GM10266 (cell line): ENCODE results near the gene KCTD2.
A peak's percentile ranks its signal among the peaks of the same experiment; 100 is the strongest.

ENCODE experiments used
- DNase-seq: peaks from one replicate; pipeline ENCODE4 v3.0.0; 2012; ENCODE audit errors: extremely low spot score
- TF ChIP-seq, protein P1 (sequence below): IDR thresholded peaks from 2 replicates; pipeline ENCODE4 v1.5.1; 2012; ENCODE audit warnings: mild to moderate bottlenecking, low read depth; ENCODE audit not compliant: control insufficient read depth, insufficient read depth; ENCODE audit errors: missing control alignments

KCTD2 gene

DNA sequence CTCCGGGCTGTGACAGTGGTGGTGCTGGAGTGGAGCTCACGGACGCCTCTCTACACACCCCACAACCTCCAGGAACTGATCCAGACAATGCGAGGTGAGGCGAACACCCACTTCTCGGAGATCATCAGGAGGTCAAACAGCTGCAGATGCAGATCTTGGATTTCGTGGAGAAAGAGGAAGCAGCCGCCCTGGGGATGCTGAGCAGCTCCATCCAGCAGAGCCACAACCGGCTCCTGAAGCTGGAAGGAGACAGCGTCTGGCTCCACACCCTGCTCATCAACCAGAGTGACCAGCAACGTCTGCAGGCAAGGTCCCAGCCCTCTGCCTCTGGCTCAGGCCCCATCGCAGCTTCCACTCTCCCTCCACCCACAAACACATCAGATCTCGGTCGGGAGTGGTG, 27.5 kb downstream of the KCTD2 start:
- no peak for DNase-seq
- TF ChIP-seq, protein P1, sequence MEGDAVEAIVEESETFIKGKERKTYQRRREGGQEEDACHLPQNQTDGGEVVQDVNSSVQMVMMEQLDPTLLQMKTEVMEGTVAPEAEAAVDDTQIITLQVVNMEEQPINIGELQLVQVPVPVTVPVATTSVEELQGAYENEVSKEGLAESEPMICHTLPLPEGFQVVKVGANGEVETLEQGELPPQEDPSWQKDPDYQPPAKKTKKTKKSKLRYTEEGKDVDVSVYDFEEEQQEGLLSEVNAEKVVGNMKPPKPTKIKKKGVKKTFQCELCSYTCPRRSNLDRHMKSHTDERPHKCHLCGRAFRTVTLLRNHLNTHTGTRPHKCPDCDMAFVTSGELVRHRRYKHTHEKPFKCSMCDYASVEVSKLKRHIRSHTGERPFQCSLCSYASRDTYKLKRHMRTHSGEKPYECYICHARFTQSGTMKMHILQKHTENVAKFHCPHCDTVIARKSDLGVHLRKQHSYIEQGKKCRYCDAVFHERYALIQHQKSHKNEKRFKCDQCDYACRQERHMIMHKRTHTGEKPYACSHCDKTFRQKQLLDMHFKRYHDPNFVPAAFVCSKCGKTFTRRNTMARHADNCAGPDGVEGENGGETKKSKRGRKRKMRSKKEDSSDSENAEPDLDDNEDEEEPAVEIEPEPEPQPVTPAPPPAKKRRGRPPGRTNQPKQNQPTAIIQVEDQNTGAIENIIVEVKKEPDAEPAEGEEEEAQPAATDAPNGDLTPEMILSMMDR = no peak

DNA sequence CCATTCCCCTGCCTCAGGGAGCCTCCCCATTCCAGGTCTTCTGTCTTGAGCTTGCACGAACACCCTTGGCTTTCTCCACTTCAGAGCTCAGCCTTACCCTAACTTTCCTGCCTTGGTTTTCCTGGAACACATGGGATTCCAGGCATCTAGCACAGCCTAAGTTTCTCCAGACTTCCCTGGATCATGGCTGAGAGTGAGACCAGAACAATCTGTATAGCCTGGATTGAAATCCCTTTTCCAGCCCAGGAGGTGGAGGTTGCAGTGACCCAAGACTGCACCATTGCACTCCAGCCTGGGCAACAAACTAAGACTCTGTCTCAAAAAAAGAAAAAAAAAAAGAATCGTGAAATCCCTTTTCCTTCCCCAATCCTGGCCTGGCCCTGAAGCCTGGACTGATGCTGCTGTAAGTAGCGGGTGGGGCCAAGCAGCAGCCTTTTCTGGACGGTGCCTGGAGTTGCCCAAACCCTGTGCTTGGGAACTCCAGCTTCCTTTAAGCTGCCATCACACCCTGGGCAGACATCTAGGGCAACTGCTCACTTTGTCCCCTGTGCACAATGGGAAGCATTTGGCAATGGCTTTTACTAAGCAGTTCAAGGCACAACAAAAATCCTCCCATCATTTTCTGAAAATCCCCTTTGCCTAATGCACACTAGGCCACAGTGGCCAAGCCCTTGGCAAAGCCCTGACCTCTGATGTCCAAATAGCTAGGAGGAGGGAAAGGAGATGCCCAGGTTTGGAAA, 28.7 kb downstream of the KCTD2 start:
- TF ChIP-seq, protein P1 = no peak
- no peak for DNase-seq

DNA sequence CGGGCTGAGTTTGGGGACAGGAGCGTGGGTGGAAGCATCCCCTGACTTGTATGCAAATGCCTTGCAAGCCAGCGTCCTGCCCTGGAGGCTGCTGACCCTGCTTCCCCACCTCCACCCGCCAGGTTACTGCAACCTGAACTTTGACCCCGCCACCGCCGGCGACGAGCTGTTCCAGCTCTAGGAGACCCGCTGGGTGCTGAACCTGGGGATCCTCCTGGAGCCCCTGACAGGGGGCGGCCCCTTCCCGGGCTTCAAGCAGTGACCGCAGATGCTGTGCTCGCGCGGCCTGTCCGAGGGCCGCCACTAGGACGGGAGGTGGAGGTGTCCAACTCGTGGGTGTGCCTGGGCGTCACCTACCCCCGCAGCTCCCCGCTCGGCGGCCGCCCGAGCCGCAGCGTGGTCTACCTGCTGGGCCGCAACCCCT, 30.1 kb downstream of the KCTD2 start:
- TF ChIP-seq, protein P1 = no peak
- DNase-seq = no peak

DNA sequence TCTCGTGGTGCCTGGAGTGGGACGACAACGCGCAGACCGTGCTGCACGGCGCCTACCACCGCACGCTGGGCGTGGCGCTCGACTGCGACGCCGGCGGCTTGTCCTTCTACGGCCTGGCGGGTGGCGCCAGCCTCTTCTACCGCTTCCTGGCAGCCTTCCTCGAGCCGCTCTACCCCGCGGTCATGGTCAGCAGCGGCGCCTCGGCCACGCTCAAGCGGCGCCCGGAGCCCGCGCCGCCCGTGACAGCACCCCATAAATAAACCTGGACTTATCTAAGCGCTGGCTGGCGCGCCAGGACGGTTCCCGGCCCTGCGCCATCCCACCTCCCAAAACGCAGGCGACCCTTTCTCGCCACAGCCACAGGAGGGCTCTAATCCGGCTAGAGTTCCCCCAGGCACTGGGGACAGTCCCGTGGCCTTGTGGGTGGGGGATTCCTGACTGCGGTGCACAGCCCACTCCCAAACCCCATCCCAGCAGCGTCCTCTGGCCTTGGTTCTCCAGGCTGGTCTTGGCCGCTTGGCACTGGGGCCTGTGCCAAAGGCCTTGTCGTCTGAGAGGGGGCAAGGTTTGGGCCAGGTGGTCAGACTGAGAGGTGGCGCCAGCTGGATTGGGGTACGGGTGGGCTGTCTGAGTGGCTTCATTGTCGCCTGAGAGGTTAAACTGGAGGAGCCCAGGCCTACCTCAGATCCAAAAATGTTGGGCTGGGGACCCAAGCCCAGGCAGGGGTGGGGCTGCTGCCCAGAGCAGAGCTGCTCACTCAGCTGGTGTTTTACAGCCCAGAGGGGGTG, 30.7 kb downstream of the KCTD2 start:
- peak; percentile 77 for DNase-seq

DNA sequence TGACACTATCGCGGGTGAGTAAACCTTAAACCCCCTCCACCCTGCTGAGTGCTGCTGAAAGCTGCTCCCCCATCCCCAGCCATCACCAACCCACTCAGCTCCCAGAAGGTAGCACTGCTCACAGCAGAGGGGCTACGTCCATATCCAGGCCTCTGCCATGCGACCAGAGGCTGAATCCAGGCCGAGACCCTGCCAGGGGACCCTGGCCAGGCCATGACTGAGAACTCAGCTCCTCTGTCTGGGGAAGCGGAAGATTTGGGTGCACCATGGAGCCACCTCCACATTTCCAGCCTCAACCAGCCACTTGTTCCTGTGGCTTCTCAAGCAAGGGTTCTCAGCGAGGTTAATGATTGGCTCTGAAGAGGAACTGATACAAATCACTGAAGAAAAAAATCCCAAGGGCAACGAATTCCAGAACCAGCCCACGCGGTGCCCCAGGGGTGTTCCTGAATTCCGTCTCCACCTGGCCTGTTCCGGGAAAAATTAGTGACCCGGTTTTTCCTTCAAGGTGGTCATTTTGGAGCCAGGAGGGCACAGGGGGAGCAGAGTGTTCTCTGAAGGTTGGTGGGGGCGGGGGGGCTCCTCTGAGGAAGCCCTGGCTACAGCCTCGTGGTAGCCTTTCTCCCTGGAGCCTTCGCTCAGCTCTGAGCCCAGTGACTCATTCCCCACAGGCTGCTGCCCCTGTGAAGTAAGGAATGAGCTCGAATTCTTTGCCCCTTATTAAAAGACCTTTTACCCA, 31.4 kb downstream of the KCTD2 start:
- TF ChIP-seq, protein P1 = no peak
- DNase-seq = peak; percentile 71

More for the DNA sequence above, 30.7 kb downstream of the KCTD2 start:
- TF ChIP-seq, protein P1 = peak; percentile 69

DNA sequence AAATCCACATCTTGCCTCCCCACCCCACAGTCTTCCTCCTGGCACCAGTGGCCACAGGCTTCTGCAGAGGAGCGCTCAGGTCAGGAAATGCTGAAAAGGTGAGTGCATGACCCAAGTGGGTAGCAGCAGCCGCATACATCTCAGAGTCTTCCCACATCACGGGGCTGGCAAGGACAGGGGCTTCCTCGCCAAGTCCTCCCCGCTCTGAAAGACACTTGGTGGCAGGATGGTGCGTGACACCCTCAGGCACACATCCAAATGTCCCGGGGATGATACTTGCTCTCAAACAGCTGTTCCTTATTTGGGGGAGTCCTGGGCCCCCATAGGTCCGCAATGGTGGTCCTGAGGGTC, 32.0 kb downstream of the KCTD2 start:
- TF ChIP-seq, protein P1 = no peak
- no peak for DNase-seq
